Measurements from ENCODE around the gene CHRNB1.

- TF ChIP-seq POLR2A (IDR thresholded peaks at IDR 0.05; ENCODE audit: control extremely low read depth in 1 of 2, low read depth in 2 of 2, low read length in 2 of 2): no peak
- TF ChIP-seq CTCF (IDR thresholded peaks at IDR 0.05; ENCODE audit: control extremely low read depth in 1 of 3, insufficient read depth in 1 of 3, low read depth in 1 of 3, low read length in 3 of 3): no peak
- TF ChIP-seq ZNF274 (IDR thresholded peaks at IDR 0.05; ENCODE audit: borderline replicate concordance, extremely low read depth, low read length): no peak
- TF ChIP-seq TCF12 (IDR thresholded peaks at IDR 0.05; ENCODE audit: low read depth, low read length): no peak
- no peak for TF ChIP-seq SAP30 (IDR thresholded peaks at IDR 0.05; ENCODE audit: insufficient read depth, insufficient replicate concordance, low read length)
- TF ChIP-seq CEBPB (IDR thresholded peaks at IDR 0.05; ENCODE audit: low read depth, low read length): no peak
- no peak for TF ChIP-seq USF2 (IDR thresholded peaks at IDR 0.05; ENCODE audit: low read length)
These were observed 38.5 kb upstream of the CHRNB1 start for GRCh38 chr17:7406235-7406825.
